ENCODE measurements around the gene THRA.
A peak's percentile ranks its signal among the peaks of the same experiment; 100 is the strongest.

GRCh38 chr17:40022961-40023541 lies 39.7 kb upstream of the THRA start:
- peak in 1 of 4 experiments; percentile 4 for TF ChIP-seq CTCF (IDR thresholded peaks at IDR 0.05)
- TF ChIP-seq POLR2A (IDR thresholded peaks at IDR 0.05) = peak; percentile 49
- TF ChIP-seq POLR2AphosphoS5 (IDR thresholded peaks at IDR 0.05) = peak; percentile 4
